Measurements from ENCODE around the gene BCAT1. TPM values are rescaled to one million over a fixed set of nuclear protein-coding genes. Genes with fewer than 3 reads are reported as not detected.
"Not testable (repeated sequence)": the region's sequence is repeated elsewhere in the genome, so short reads cannot be mapped to it uniquely, and the experiment has no call there.

BCAT1 gene
- total and polyA plus RNA-seq, 2 experiments from 2014 or later: 60.6 to 72.1 TPM

DNA sequence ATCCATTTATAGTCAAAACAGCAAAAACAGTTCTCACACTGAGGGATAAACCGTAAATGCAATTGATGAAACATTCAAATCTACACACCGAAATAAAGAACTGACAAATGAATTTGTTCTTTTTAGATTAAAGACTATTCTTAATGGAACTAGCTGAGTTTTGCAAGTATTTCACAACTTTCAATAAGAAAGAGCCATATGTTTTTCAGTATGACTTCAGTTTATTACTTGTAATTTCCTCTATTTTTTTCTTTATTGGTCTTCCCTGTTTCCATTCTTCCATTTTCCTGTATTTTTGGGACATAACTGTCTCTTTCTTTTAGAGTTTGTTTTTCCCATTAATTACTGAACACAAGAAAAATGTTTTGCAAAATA lies 4.3 kb downstream of the BCAT1 start:
- Histone ChIP-seq H2AFZ (no peak overlapping the region), H3K36me3 (ENCODE audit: low read depth) (peaks cover 16% of the 10 kb centered on the region), H3K79me2 (ENCODE audit: insufficient read depth) (peaks cover 88% of the 10 kb centered on the region), H3K9me3 (ENCODE audit: low read depth) (no peaks in the 10 kb centered on the region), H3K27me3 (replicated peaks; ENCODE audit: insufficient read depth) (no peaks in the 10 kb centered on the region), H3K4me3 (no peak overlapping the region), H3K4me2 (ENCODE audit: unreplicated experiment) (no peak overlapping the region), H3K9me2 (ENCODE audit: insufficient read depth) (no peaks in the 10 kb centered on the region), H3K4me1 (ENCODE audit: insufficient read depth) (peaks cover 27% of the 10 kb centered on the region), H4K20me1 (ENCODE audit: insufficient read depth) (no peaks in the 10 kb centered on the region), H3F3A (ENCODE audit: insufficient read depth) (peaks cover 14% of the 10 kb centered on the region), H3K27ac (no peak overlapping the region), H3K9ac (no peak overlapping the region)
- TF ChIP-seq EZH2phosphoT487 (IDR thresholded peaks at IDR 0.05; ENCODE audit: insufficient read depth, low read depth) (no peak), EZH2 (IDR thresholded peaks at IDR 0.05; ENCODE audit: insufficient read depth, poor library complexity, severe bottlenecking) (no peak)
- in situ Hi-C loops (cut with MboI): no loop called here
- DNase-seq: no peak
- WGBS, 2 experiments (ENCODE audit: low coverage in 1 of 2, low lambda C conversion rate in 2 of 2, missing lambda C conversion rate in 2 of 2): 68 to 75% methylated on average over 2 of the region's 2 CpGs

DNA sequence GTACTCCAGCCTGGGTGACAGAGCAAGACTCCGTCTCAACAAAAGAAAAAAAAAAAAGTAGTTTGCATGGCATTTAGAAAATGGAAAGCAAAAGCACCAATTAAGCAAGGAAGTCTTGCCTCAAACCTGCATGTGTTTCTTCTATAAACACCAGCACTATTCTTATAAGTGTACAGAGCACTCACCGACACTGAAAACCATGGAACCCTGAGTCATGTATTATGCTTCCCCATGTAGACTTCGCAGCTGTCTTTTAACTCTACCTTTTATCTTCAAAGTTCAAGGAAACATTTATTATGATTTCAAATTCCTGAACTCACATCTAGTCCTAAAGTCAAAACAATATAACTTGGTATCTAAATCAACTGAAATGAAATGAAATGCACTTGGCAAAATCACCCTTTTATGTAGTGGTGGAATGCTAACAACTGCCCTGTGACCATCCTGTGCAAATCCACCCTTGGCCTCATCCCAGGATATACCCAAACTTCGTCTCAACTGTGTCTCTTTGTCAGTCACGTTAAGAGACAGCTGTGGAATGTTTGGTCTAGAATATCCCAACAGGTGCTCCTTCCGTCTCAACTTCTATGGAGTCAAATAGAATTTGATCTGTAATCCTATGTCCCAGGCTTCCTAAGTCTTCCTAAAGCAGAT lies 4.8 kb downstream of the BCAT1 start:
- Histone ChIP-seq H3K4me2 (ENCODE audit: unreplicated experiment) (no peak overlapping the region), H2AFZ (no peak overlapping the region), H3K4me3 (no peak overlapping the region), H3K9me3 (ENCODE audit: low read depth) (no peaks in the 10 kb centered on the region), H3K4me1 (ENCODE audit: insufficient read depth) (peaks cover 24% of the 10 kb centered on the region), H3K9me2 (ENCODE audit: insufficient read depth) (no peaks in the 10 kb centered on the region), H3K27ac (no peak overlapping the region), H3K27me3 (replicated peaks; ENCODE audit: insufficient read depth) (no peaks in the 10 kb centered on the region), H3K36me3 (ENCODE audit: low read depth) (peaks cover 16% of the 10 kb centered on the region), H4K20me1 (ENCODE audit: insufficient read depth) (no peaks in the 10 kb centered on the region), H3F3A (ENCODE audit: insufficient read depth) (peaks cover 9% of the 10 kb centered on the region; the same call in 1 of the 2 replicates), H3K9ac (no peak overlapping the region), H3K79me2 (ENCODE audit: insufficient read depth) (peaks cover 94% of the 10 kb centered on the region)
- no peak for TF ChIP-seq EZH2phosphoT487 (IDR thresholded peaks at IDR 0.05; ENCODE audit: insufficient read depth, low read depth)
- TF ChIP-seq EZH2 (IDR thresholded peaks at IDR 0.05; ENCODE audit: insufficient read depth, poor library complexity, severe bottlenecking): no peak
- 57 to 66% methylated on average over 6 of the region's 6 CpGs for WGBS, 2 experiments (ENCODE audit: low coverage in 1 of 2, low lambda C conversion rate in 2 of 2, missing lambda C conversion rate in 2 of 2)
- no peak for DNase-seq
- in situ Hi-C loops (cut with MboI): no loop called here

DNA sequence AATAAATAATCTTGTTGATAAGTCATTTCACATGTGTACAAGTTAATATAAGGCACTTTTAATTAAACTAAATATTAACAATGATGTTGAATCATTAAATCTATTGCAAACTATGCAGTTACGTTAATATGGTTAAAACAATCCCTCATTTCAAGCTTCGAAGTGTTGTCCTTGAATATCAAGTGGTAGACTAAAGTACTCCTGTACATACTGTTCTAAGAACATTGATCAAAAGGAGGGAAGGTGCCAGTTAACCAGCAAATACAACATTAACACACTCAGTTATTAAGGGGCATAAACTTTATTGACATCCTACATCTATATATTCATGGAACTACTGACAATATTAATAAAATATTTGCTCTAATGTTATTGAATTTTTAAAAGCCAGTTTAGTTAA lies 8.7 kb downstream of the BCAT1 start:
- in situ Hi-C loops (cut with MboI): no loop called here
- peaks cover 12% of the 10 kb centered on the region for H3K36me3 ChIP-seq (ENCODE audit: low read depth)
- no peaks in the 10 kb centered on the region for H4K20me1 ChIP-seq (ENCODE audit: insufficient read depth)

DNA sequence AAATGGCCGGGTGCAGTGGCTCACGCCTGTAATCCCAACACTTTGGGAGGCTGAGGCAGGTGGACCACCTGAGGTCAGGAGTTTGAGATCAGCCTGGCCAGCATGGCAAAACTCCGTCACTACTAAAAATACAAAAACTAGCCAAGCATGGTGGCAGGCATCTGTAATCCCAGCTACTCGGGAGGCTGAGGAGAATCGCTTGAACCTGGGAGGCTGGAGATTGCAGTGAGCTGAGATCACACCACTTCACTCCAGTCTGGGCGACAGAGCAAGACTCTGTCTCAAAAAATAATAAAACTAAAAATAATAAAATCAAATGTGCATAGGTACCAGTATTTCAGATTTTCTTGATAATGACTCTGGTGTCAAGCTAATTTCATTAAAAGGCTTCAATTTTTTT lies 9.3 kb downstream of the BCAT1 start:
- H3K79me2 ChIP-seq (ENCODE audit: insufficient read depth): peaks cover 94% of the 10 kb centered on the region
- H3K4me1 ChIP-seq (ENCODE audit: insufficient read depth): peaks cover 14% of the 10 kb centered on the region
- H4K20me1 ChIP-seq (ENCODE audit: insufficient read depth); H3K4me3 ChIP-seq; H2AFZ ChIP-seq; H3K9me2 ChIP-seq (ENCODE audit: insufficient read depth); H3K4me2 ChIP-seq (ENCODE audit: unreplicated experiment); in situ Hi-C loops (cut with MboI); H3K36me3 ChIP-seq (ENCODE audit: low read depth); DNase-seq; H3K9me3 ChIP-seq (ENCODE audit: low read depth); H3K27ac ChIP-seq; H3K9ac ChIP-seq; H3K27me3 ChIP-seq (replicated peaks; ENCODE audit: insufficient read depth): not testable (repeated sequence)
- peaks cover 11% of the 10 kb centered on the region for H3F3A ChIP-seq (ENCODE audit: insufficient read depth)
- WGBS, 2 experiments (ENCODE audit: low coverage in 1 of 2, low lambda C conversion rate in 2 of 2, missing lambda C conversion rate in 2 of 2): 83 to 85% methylated on average over 6 of the region's 6 CpGs

More for the DNA sequence above, 8.7 kb downstream of the BCAT1 start:
- no peak overlapping the region for H3K4me3 ChIP-seq
- WGBS, 2 experiments (ENCODE audit: low coverage in 1 of 2, low lambda C conversion rate in 2 of 2, missing lambda C conversion rate in 2 of 2): 72 to 86% methylated on average over 2 of the region's 2 CpGs
- no peak overlapping the region for H3K27ac ChIP-seq
- H3K9me2 ChIP-seq (ENCODE audit: insufficient read depth): no peaks in the 10 kb centered on the region
- DNase-seq: no peak
- H2AFZ ChIP-seq: no peak overlapping the region
- no peaks in the 10 kb centered on the region for H3K27me3 ChIP-seq (replicated peaks; ENCODE audit: insufficient read depth)
- peaks cover 14% of the 10 kb centered on the region for H3F3A ChIP-seq (ENCODE audit: insufficient read depth)
- H3K4me2 ChIP-seq (ENCODE audit: unreplicated experiment): no peak overlapping the region
- peaks cover 14% of the 10 kb centered on the region for H3K4me1 ChIP-seq (ENCODE audit: insufficient read depth)
- no peak for TF ChIP-seq EZH2 (IDR thresholded peaks at IDR 0.05; ENCODE audit: insufficient read depth, poor library complexity, severe bottlenecking)
- TF ChIP-seq EZH2phosphoT487 (IDR thresholded peaks at IDR 0.05; ENCODE audit: insufficient read depth, low read depth): no peak
- no peak overlapping the region for H3K9ac ChIP-seq
- peaks cover 94% of the 10 kb centered on the region for H3K79me2 ChIP-seq (ENCODE audit: insufficient read depth)
- H3K9me3 ChIP-seq (ENCODE audit: low read depth): no peaks in the 10 kb centered on the region

DNA sequence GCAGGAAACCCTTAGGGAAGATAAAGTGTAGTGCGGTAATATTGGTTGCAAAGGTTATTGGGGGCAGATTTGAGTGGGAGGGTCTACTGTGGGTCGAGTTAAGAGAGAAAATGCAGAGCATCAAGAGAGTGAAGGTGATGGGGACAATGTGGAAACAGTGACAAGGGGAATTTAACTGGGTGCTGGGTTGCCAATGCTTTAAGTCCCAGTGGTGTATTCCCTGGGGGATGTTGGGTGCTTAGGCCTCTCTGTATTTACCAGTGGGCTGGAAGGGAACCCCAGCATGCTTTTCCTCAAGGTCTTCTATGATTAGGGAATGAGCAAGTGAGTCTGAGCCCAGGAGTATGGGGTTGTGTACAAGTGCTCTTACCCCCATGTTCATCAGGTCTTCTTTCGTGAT lies 10.6 kb downstream of the BCAT1 start:
- Histone ChIP-seq H3K79me2 (ENCODE audit: insufficient read depth) (peaks cover 94% of the 10 kb centered on the region), H4K20me1 (ENCODE audit: insufficient read depth) (no peaks in the 10 kb centered on the region), H3K4me1 (ENCODE audit: insufficient read depth) (peaks cover 9% of the 10 kb centered on the region; the same call in 1 of the 2 replicates), H3K36me3 (ENCODE audit: low read depth) (peaks cover 5% of the 10 kb centered on the region; the same call in 1 of the 2 replicates), H3K9me3 (ENCODE audit: low read depth) (no peaks in the 10 kb centered on the region), H3K27me3 (replicated peaks; ENCODE audit: insufficient read depth) (no peaks in the 10 kb centered on the region), H3K4me3 (no peak overlapping the region), H3K9ac (no peak overlapping the region), H2AFZ (no peak overlapping the region), H3K4me2 (ENCODE audit: unreplicated experiment) (no peak overlapping the region), H3F3A (ENCODE audit: insufficient read depth) (peaks cover 11% of the 10 kb centered on the region), H3K9me2 (ENCODE audit: insufficient read depth) (no peaks in the 10 kb centered on the region), H3K27ac (no peak overlapping the region)
- no peak for DNase-seq
- 42 to 48% methylated on average over 3 of the region's 3 CpGs for WGBS, 2 experiments (ENCODE audit: low coverage in 1 of 2, low lambda C conversion rate in 2 of 2, missing lambda C conversion rate in 2 of 2)
- TF ChIP-seq EZH2phosphoT487 (IDR thresholded peaks at IDR 0.05; ENCODE audit: insufficient read depth, low read depth) (no peak), EZH2 (IDR thresholded peaks at IDR 0.05; ENCODE audit: insufficient read depth, poor library complexity, severe bottlenecking) (no peak)
- in situ Hi-C loops (cut with MboI): no loop called here

All from GM23248 (cell line).